Measurements from ENCODE around the gene ETFBKMT. TPM values are rescaled to one million over a fixed set of nuclear protein-coding genes. Genes with fewer than 3 reads are reported as not detected.

The ETFBKMT gene
- polyA plus RNA-seq, 1 of the 3 experiments (the other 2 are of a cell fraction) = 1.6 TPM

DNA sequence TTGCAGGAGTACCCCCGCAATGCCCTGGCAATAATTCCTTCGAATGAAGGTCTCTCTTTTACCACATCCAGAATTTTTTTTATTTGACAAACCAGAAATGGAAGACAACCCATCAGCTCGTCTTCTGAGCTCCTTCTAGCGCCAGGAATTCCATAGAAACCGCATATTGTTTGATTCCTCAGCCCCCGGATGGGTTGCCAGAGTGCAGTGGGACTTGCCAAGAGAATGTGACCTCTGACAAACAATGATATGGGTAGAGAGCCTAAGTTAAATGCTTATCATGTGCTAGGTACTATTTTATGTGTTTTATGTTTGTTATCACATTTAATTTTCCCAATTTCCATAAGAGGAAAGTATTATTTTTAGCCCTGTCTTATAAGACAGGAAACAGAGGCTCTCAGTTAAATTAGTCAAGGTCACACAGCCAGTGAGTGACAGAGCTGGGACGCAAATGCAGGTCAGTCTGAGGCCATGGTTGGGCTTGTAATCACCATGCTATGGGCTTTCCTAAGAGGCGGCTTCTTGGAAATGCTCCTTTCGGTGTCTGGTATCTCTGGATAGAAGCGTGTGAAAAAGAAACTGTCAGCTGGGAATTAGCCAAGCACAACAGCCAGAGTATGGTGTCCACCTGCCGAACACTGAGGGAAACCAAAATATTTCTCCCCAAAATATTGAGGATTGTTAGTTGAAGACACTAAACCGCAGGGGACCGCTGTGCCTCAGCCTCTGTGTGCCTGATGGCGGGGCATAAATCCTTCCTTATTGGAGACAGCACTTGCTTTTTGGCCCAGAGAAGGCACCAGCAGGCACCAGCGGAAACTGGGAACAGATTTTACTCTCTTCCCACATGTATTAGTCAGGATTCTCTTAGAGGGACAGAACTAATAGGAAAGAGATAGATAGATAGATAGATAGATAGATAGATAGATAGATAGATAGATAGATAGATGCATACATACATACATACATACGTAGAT lies 29.4 kb upstream of the ETFBKMT start (continued):
- TF ChIP-seq, protein P1, sequence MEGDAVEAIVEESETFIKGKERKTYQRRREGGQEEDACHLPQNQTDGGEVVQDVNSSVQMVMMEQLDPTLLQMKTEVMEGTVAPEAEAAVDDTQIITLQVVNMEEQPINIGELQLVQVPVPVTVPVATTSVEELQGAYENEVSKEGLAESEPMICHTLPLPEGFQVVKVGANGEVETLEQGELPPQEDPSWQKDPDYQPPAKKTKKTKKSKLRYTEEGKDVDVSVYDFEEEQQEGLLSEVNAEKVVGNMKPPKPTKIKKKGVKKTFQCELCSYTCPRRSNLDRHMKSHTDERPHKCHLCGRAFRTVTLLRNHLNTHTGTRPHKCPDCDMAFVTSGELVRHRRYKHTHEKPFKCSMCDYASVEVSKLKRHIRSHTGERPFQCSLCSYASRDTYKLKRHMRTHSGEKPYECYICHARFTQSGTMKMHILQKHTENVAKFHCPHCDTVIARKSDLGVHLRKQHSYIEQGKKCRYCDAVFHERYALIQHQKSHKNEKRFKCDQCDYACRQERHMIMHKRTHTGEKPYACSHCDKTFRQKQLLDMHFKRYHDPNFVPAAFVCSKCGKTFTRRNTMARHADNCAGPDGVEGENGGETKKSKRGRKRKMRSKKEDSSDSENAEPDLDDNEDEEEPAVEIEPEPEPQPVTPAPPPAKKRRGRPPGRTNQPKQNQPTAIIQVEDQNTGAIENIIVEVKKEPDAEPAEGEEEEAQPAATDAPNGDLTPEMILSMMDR (IDR thresholded peaks at IDR 0.05) = no peak
- TF ChIP-seq EZH2phosphoT487 (IDR thresholded peaks at IDR 0.05; ENCODE audit: borderline replicate concordance, low read depth) (no peak), GABPA (IDR thresholded peaks at IDR 0.05; ENCODE audit: low read depth) (no peak), TAF1 (IDR thresholded peaks at IDR 0.05; ENCODE audit: borderline replicate concordance, low read depth, low read length) (no peak), RCOR1 (IDR thresholded peaks at IDR 0.05; ENCODE audit: low read length) (no peak)

DNA sequence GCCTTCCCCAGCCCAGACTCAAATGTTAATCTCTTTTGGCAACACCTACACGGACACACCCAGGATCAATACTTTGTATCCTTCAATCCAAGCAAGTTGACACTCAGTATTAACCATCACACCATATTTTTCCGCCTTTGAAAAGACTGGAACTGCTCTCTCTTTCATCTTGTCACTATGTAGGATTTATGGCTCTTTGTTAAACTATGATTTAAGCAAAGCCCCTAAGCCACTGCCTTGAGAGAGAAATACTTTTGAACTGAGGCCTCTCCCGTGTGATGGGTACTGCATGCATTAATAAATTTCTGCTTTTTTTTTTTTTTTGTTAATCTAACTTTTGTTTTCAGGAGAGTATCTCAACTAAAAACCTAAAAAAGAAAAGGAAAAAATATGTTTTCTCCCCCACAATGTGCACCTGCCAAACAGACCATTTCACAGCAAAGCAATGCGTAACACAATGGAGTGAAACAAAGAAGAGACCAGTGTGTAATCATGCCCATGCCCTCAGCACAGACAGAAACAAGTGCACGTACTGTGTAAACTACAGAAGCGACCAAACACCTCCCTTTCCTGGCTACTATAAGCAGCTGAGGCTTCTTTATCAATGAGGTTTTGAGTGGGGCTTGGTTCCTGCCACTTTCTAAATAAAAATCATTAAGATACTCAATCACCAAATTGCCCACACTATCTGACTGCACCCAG lies 28.3 kb upstream of the ETFBKMT start:
- CTCF ChIA-PET = interaction anchor here (0.7 to 2.2 kb wide), 3 partner anchors 228 to 301 kb away, joined by 3 to 11 read pairs (median 8); no protein-coding TSS in a partner anchor

More for the DNA sequence above, 28.3 kb upstream of the ETFBKMT start:
- Histone ChIP-seq H3K27ac (ENCODE audit: low read depth in 2 of 2, low read length in 1 of 2) (no peak overlapping the region), H3K9me3 (no peaks in the 10 kb centered on the region), H3K36me3 (replicated peaks in 1 of 2; ENCODE audit: control insufficient read depth in 1 of 2, insufficient read depth in 2 of 2, low read length in 1 of 2) (no peaks in the 10 kb centered on the region), H3K79me2 (ENCODE audit: insufficient read depth) (peaks cover 26% of the 10 kb centered on the region; the same call in 1 of the 2 replicates), H3K9me2 (no peaks in the 10 kb centered on the region), H3K27me3 (ENCODE audit: insufficient read depth) (no peaks in the 10 kb centered on the region), H2AFZ (ENCODE audit: low read depth) (no peak overlapping the region), H3K9ac (no peak overlapping the region), H3F3A (replicated peaks; ENCODE audit: insufficient read depth) (no peaks in the 10 kb centered on the region), H4K20me1 (ENCODE audit: insufficient read depth) (0 out of 2 replicates have a peak, but pooled peaks cover 3% of the 10 kb centered on the region), H3K4me3 (ENCODE audit: low read depth in 2 of 2, low read length in 1 of 2) (no peak overlapping the region), H3K4me1 (ENCODE audit: control insufficient read depth in 1 of 2, insufficient read depth in 2 of 2, low read depth in 1 of 2, low read length in 1 of 2) (peaks cover 0 to 13% of the 10 kb centered on the region in 2 experiments; a peak in 1 of 4 replicates), H3K4me2 (no peak overlapping the region)
- POLR2A ChIA-PET = no interaction called here
- TF ChIP-seq RCOR1 (IDR thresholded peaks at IDR 0.05; ENCODE audit: low read length) = no peak
- TF ChIP-seq, protein P2, sequence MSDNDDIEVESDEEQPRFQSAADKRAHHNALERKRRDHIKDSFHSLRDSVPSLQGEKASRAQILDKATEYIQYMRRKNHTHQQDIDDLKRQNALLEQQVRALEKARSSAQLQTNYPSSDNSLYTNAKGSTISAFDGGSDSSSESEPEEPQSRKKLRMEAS (IDR thresholded peaks at IDR 0.05; ENCODE audit: low read depth) = no peak
- TF ChIP-seq JUND (IDR thresholded peaks at IDR 0.05) = no peak
- TF ChIP-seq MXI1 (IDR thresholded peaks at IDR 0.05; ENCODE audit: low read depth, low read length) = no peak
- TF ChIP-seq NRF1 (IDR thresholded peaks at IDR 0.05; ENCODE audit: low read depth, low read length) = no peak
- TF ChIP-seq, protein P3, sequence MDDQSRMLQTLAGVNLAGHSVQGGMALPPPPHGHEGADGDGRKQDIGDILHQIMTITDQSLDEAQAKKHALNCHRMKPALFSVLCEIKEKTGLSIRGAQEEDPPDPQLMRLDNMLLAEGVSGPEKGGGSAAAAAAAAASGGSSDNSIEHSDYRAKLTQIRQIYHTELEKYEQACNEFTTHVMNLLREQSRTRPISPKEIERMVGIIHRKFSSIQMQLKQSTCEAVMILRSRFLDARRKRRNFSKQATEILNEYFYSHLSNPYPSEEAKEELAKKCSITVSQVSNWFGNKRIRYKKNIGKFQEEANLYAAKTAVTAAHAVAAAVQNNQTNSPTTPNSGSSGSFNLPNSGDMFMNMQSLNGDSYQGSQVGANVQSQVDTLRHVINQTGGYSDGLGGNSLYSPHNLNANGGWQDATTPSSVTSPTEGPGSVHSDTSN (IDR thresholded peaks at IDR 0.05) = no peak
- TF ChIP-seq SMC3 (IDR thresholded peaks at IDR 0.05; ENCODE audit: low read depth, low read length) = no peak
- WGBS (ENCODE audit: low lambda C conversion rate) = 91% methylated on average over 6 of the region's 6 CpGs
- no peak for DNase-seq
